ENCODE results near the gene SLC25A26. TPM values are rescaled to one million over a fixed set of nuclear protein-coding genes. Genes with fewer than 3 reads are reported as not detected.
"Not testable (repeated sequence)": the region's sequence is repeated elsewhere in the genome, so short reads cannot be mapped to it uniquely, and the experiment has no call there.

SLC25A26 gene
- total RNA-seq, 4 donors from 2014 or later: 8.5 to 26.3 (median 16.7) TPM

DNA sequence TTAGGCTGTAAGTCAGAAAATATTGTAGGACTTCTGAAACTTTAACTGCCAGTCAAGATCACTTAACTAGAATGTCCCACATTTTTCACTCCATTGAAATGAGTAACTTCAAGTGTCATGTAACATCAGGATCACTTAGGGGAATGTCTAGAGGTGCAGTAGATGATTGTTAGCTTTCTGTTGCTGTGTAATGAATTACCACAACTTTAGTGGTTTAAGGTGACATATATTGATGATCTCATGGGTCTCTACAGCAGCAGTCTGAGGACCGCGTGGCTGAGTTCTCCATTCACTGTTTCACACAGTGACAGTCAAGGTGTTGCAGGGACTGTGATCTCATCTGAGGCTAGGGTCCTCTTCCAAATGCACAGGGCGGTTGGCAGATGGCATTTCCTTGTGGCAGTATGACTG is 82.7 kb downstream of the SLC25A26 start:
- no peak for DNase-seq
- WGBS, 2 donors: 81 to 92% methylated on average over 2 to 3 of the region's 3 CpGs

DNA sequence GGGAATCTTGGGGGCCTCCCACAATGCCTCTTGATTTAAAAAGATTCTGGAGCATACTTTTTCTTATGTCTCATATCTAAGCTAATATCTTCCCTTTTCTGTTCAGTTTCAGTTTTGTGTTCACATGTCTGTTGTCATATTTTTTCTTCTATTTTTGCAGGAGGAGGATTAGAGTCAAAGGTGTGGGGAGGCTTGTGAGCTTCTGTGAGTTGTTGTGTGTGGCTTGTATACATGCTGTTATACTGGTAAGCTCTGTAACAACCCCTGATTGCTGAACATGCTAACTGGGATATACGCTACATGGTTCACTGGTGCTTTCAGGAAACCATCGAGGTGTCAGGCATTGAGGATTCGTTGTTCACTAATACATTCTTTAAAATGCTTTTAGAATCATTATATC is 83.5 kb downstream of the SLC25A26 start:
- Histone ChIP-seq H3K27me3 (no peaks in the 10 kb centered on the region), H3K36me3 (no peaks in the 10 kb centered on the region), H3K27ac (peak overlapping the region in 1 of 4 donors; percentile 41), H3K4me3 (no peak overlapping the region), H3K4me1 (no peaks in the 10 kb centered on the region), H3K9me3 (no peaks in the 10 kb centered on the region)
- no peak for DNase-seq
- intact Hi-C loops (cut with DNase I): no loop called here
- 84 to 91% methylated on average over 3 of the region's 3 CpGs for WGBS, 2 donors
- TF ChIP-seq, protein P1, sequence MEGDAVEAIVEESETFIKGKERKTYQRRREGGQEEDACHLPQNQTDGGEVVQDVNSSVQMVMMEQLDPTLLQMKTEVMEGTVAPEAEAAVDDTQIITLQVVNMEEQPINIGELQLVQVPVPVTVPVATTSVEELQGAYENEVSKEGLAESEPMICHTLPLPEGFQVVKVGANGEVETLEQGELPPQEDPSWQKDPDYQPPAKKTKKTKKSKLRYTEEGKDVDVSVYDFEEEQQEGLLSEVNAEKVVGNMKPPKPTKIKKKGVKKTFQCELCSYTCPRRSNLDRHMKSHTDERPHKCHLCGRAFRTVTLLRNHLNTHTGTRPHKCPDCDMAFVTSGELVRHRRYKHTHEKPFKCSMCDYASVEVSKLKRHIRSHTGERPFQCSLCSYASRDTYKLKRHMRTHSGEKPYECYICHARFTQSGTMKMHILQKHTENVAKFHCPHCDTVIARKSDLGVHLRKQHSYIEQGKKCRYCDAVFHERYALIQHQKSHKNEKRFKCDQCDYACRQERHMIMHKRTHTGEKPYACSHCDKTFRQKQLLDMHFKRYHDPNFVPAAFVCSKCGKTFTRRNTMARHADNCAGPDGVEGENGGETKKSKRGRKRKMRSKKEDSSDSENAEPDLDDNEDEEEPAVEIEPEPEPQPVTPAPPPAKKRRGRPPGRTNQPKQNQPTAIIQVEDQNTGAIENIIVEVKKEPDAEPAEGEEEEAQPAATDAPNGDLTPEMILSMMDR (IDR thresholded peaks at IDR 0.05): no peak
- TF ChIP-seq POLR2A (IDR thresholded peaks at IDR 0.05): no peak

More for the DNA sequence above, 82.7 kb downstream of the SLC25A26 start:
- Histone ChIP-seq H3K36me3 (no peaks in the 10 kb centered on the region), H3K27me3 (no peaks in the 10 kb centered on the region), H3K4me1 (peaks cover 0 to 2% (median 0%) of the 10 kb centered on the region in 3 donors), H3K4me3 (no peak overlapping the region), H3K27ac (peak overlapping the region in 3 of 4 donors; percentile 22 to 53 (median 41)), H3K9me3 (no peaks in the 10 kb centered on the region)
- no peak for TF ChIP-seq POLR2A (IDR thresholded peaks at IDR 0.05)
- TF ChIP-seq, protein P1 (IDR thresholded peaks at IDR 0.05): no peak
- intact Hi-C loops (cut with DNase I): no loop called here

DNA sequence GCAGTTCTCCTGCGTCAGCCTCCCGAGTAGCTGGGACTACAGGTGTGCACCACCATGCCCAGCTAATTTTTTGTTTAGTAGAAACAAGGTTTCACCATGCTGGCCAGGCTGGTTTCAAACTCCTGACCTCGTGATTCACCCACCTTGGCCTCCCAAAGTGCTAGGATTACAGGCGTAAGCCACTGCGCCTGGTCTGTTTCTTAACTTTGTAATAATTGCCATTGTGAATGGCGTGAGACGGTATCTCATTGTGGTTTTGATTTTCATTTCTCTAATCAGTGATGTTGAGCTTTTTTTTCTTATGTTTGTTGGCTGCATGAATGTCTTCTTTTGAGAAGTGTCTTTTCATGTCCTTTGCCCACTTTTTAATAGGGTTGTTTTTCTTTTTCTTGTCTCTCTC is 85.3 kb downstream of the SLC25A26 start:
- intact Hi-C loops (cut with DNase I); H3K9me3 ChIP-seq; H3K27me3 ChIP-seq; H3K4me3 ChIP-seq; H3K36me3 ChIP-seq; H3K27ac ChIP-seq; H3K4me1 ChIP-seq; DNase-seq: not testable (repeated sequence)
- 81 to 89% methylated on average over 5 to 7 of the region's 7 CpGs for WGBS, 2 donors

DNA sequence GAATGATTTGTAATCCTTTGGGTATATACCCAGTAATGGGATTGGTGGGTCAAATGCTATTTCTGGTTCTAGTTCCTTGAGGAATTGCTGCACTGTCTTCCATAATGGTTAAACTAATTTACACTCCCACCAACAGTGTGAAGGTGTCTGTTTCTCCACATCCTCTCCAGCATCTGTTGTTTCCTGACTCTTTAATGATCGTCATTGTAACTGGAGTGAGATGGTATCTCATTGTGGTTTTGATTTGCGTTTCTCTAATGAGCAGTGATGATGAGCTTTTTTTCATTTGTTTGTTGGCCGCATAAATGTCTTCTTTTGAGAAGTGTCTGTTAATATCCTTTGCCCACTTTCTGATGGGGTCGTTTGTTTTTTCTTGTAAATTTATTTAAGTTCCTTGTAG is 86.2 kb downstream of the SLC25A26 start:
- 64 to 71% methylated on average over 4 of the region's 4 CpGs for WGBS, 2 donors
- H3K9me3 ChIP-seq; intact Hi-C loops (cut with DNase I): not testable (repeated sequence)

DNA sequence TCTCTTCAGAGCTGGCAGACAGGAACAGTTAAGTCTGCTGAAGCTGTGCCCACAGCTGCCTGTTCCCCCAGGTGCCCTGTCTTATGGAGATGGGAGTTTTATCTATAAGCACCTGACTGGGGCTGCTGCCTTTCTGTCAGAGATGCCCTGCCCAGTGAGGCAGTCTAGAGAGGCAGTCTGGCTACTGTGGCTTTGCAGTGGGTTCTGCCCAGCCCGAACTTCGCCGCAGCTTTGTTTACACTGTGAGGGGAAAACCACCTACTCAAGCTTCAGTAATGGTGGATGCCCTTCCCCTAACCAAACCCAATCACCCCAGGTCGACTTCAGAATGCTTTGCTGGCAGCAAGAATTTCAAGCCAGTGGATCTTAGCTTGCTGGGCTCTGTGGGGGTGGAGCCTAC is 91.2 kb downstream of the SLC25A26 start:
- Histone ChIP-seq H3K9me3 (no peaks in the 10 kb centered on the region), H3K4me3 (no peak overlapping the region), H3K4me1 (no peaks in the 10 kb centered on the region), H3K27ac (no peak overlapping the region), H3K36me3 (no peaks in the 10 kb centered on the region), H3K27me3 (no peaks in the 10 kb centered on the region)
- no peak for DNase-seq
- no peak for TF ChIP-seq POLR2A (IDR thresholded peaks at IDR 0.05)
- TF ChIP-seq, protein P1 (IDR thresholded peaks at IDR 0.05): no peak
- intact Hi-C loops (cut with DNase I): no loop called here
- 67 to 89% methylated on average over 4 of the region's 4 CpGs for WGBS, 2 donors

More for the DNA sequence above, 86.2 kb downstream of the SLC25A26 start:
- H3K4me3 ChIP-seq, H3K27ac ChIP-seq, H3K27me3 ChIP-seq, H3K36me3 ChIP-seq, DNase-seq, H3K4me1 ChIP-seq: not testable (repeated sequence)

DNA sequence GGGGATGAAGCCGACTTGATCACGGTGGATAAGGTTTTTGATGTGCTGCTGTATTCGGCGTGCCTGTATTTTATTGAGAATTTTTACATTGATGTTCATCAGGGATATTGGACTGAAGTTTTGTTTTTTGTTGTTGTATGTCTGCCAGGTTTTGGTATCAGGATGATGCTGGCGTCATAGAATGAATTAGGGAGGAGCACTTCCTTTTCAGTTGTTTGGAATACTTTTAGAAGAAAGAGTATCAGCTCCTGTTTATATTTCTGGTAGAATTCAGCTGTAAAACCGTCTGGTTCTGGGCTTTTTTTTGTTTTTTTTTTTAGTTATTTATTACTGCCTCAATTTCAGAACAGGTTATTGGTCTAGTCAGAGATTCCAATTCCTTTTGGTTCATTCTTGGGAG is 93.7 kb downstream of the SLC25A26 start:
- TF ChIP-seq POLR2A (IDR thresholded peaks at IDR 0.05): no peak
- TF ChIP-seq, protein P1 (IDR thresholded peaks at IDR 0.05): no peak
- Histone ChIP-seq H3K4me1 (no peaks in the 10 kb centered on the region), H3K4me3 (no peak overlapping the region), H3K36me3 (no peaks in the 10 kb centered on the region), H3K27me3 (no peaks in the 10 kb centered on the region), H3K9me3 (no peaks in the 10 kb centered on the region), H3K27ac (no peak overlapping the region)
- 72 to 81% methylated on average over 6 of the region's 6 CpGs for WGBS, 2 donors
- no peak for DNase-seq
- intact Hi-C loops (cut with DNase I): no loop called here
